Activated T-helper 17 cell treated with anti-CD3 and anti-CD28 coated beads, Interleukin-2, amount 50 U/mL, for 72 hours (primary cell): Measurements from ENCODE around the gene ARHGAP32. TPM values are rescaled to one million over a fixed set of nuclear protein-coding genes. Genes with fewer than 3 reads are reported as not detected.
"Not testable (repeated sequence)": the region's sequence is repeated elsewhere in the genome, so short reads cannot be mapped to it uniquely, and the experiment has no call there.

Source experiments
- ATAC-seq: fragments of 150-1000 bp; cut with Tn5 transposase; replicated peaks from 2 replicates; pipeline ENCODE4 v1.10.0; 2021; ENCODE audit warnings: mild to moderate bottlenecking, moderate library complexity
- H3K27ac Mint-ChIP-seq: one replicate; pipeline ENCODE4 v1.8.0; 2022; ENCODE audit warnings: mixed read lengths
- H3K27me3 Mint-ChIP-seq: one replicate; pipeline ENCODE4 v1.8.0; 2022; ENCODE audit warnings: mixed read lengths
- H3K36me3 Mint-ChIP-seq: one replicate; pipeline ENCODE4 v1.8.0; 2022; ENCODE audit warnings: low read depth, mild to moderate bottlenecking, mixed read lengths
- H3K4me1 Mint-ChIP-seq: one replicate; pipeline ENCODE4 v1.8.0; 2022; ENCODE audit warnings: mixed read lengths
- H3K4me3 Mint-ChIP-seq: one replicate; pipeline ENCODE4 v1.8.0; 2022; ENCODE audit warnings: mild to moderate bottlenecking, mixed read lengths
- H3K9me3 Mint-ChIP-seq: one replicate; pipeline ENCODE4 v1.8.0; 2022; ENCODE audit warnings: mixed read lengths
- total RNA-seq, 2 donors: library from RNA; stranded (reverse); gene quantifications; one replicate each; pipeline ENCODE4 v1.2.3, GENCODE V29; 2022

The ARHGAP32 gene
- total RNA-seq, 2 donors from 2014 or later = 2.1 to 3.4 TPM

- Mint-ChIP-seq H3K36me3 (no peaks in the 10 kb centered on the region), H3K27me3 (peaks cover 10% of the 10 kb centered on the region), H3K4me1 (no peaks in the 10 kb centered on the region), H3K4me3 (no peak overlapping the region), H3K27ac (no peak overlapping the region), H3K9me3 (no peaks in the 10 kb centered on the region)
- no peak for ATAC-seq
These were observed 267.4 kb downstream of the ARHGAP32 start for GRCh38 chr11:128924510-128925249.

GRCh38 chr11:128924104-128924503 lies 268.0 kb downstream of the ARHGAP32 start:
- no peaks in the 10 kb centered on the region for H3K4me1 Mint-ChIP-seq
- H3K9me3 Mint-ChIP-seq = no peaks in the 10 kb centered on the region
- H3K4me3 Mint-ChIP-seq = no peak overlapping the region
- no peaks in the 10 kb centered on the region for H3K36me3 Mint-ChIP-seq
- ATAC-seq = no peak
- peaks cover 10% of the 10 kb centered on the region for H3K27me3 Mint-ChIP-seq
- no peak overlapping the region for H3K27ac Mint-ChIP-seq

- no peaks in the 10 kb centered on the region for H3K4me1 Mint-ChIP-seq
- H3K4me3 Mint-ChIP-seq = no peak overlapping the region
- ATAC-seq = peak; percentile 75
- H3K27me3 Mint-ChIP-seq = peaks cover 10% of the 10 kb centered on the region
- no peaks in the 10 kb centered on the region for H3K9me3 Mint-ChIP-seq
- no peaks in the 10 kb centered on the region for H3K36me3 Mint-ChIP-seq
- no peak overlapping the region for H3K27ac Mint-ChIP-seq
These were observed 270.3 kb downstream of the ARHGAP32 start for GRCh38 chr11:128921793-128922192.

- ATAC-seq = no peak
- Mint-ChIP-seq H3K9me3 (no peaks in the 10 kb centered on the region), H3K4me1 (no peaks in the 10 kb centered on the region), H3K27ac (no peak overlapping the region), H3K4me3 (no peak overlapping the region), H3K36me3 (no peaks in the 10 kb centered on the region), H3K27me3 (peaks cover 17% of the 10 kb centered on the region)
These were observed 271.5 kb downstream of the ARHGAP32 start for GRCh38 chr11:128920666-128921065.

GRCh38 chr11:128919635-128920034 lies 272.5 kb downstream of the ARHGAP32 start:
- not testable (repeated sequence) for H3K27ac Mint-ChIP-seq, H3K4me1 Mint-ChIP-seq, ATAC-seq, H3K9me3 Mint-ChIP-seq, H3K36me3 Mint-ChIP-seq, H3K4me3 Mint-ChIP-seq
- H3K27me3 Mint-ChIP-seq = peaks cover 23% of the 10 kb centered on the region

GRCh38 chr11:128919216-128919615 lies 272.9 kb downstream of the ARHGAP32 start:
- no peaks in the 10 kb centered on the region for H3K36me3 Mint-ChIP-seq
- no peak overlapping the region for H3K4me3 Mint-ChIP-seq
- ATAC-seq = no peak
- H3K4me1 Mint-ChIP-seq = no peaks in the 10 kb centered on the region
- H3K27ac Mint-ChIP-seq = no peak overlapping the region
- peaks cover 23% of the 10 kb centered on the region for H3K27me3 Mint-ChIP-seq
- no peaks in the 10 kb centered on the region for H3K9me3 Mint-ChIP-seq

GRCh38 chr11:128917144-128917724 lies 274.9 kb downstream of the ARHGAP32 start:
- Mint-ChIP-seq H3K9me3 (no peaks in the 10 kb centered on the region), H3K27me3 (peaks cover 26% of the 10 kb centered on the region), H3K4me3 (no peak overlapping the region), H3K36me3 (no peaks in the 10 kb centered on the region), H3K4me1 (no peaks in the 10 kb centered on the region), H3K27ac (no peak overlapping the region)
- no peak for ATAC-seq

- no peak overlapping the region for H3K27ac Mint-ChIP-seq
- H3K9me3 Mint-ChIP-seq = no peaks in the 10 kb centered on the region
- H3K4me3 Mint-ChIP-seq = no peak overlapping the region
- H3K4me1 Mint-ChIP-seq = no peaks in the 10 kb centered on the region
- no peaks in the 10 kb centered on the region for H3K36me3 Mint-ChIP-seq
- no peak for ATAC-seq
- H3K27me3 Mint-ChIP-seq = peaks cover 26% of the 10 kb centered on the region
These were observed 275.4 kb downstream of the ARHGAP32 start for GRCh38 chr11:128916681-128917080.

GRCh38 chr11:128916037-128916572 lies 276.0 kb downstream of the ARHGAP32 start:
- H3K4me3 Mint-ChIP-seq = no peak overlapping the region
- ATAC-seq = no peak
- no peaks in the 10 kb centered on the region for H3K9me3 Mint-ChIP-seq
- no peaks in the 10 kb centered on the region for H3K36me3 Mint-ChIP-seq
- no peak overlapping the region for H3K27ac Mint-ChIP-seq
- H3K4me1 Mint-ChIP-seq = no peaks in the 10 kb centered on the region
- H3K27me3 Mint-ChIP-seq = peaks cover 24% of the 10 kb centered on the region

GRCh38 chr11:128915149-128915521 lies 277.0 kb downstream of the ARHGAP32 start:
- no peaks in the 10 kb centered on the region for H3K36me3 Mint-ChIP-seq
- no peak overlapping the region for H3K4me3 Mint-ChIP-seq
- H3K9me3 Mint-ChIP-seq = no peaks in the 10 kb centered on the region
- H3K27ac Mint-ChIP-seq = no peak overlapping the region
- peaks cover 18% of the 10 kb centered on the region for H3K27me3 Mint-ChIP-seq
- H3K4me1 Mint-ChIP-seq = no peaks in the 10 kb centered on the region
- no peak for ATAC-seq

Other genes with a start within 250 kb of the ARHGAP32 start
- gene TP53AIP1, start 249.5 kb downstream of the ARHGAP32 start, total RNA-seq = not detected
- gene BARX2, start 183.5 kb upstream of the ARHGAP32 start, total RNA-seq = not detected